Left ventricle myocardium inferior (tissue), 1 donor: ENCODE measurements around the gene BTBD9. TPM values are rescaled to one million over a fixed set of nuclear protein-coding genes. Genes with fewer than 3 reads are reported as not detected.

Experiments used
- DNase-seq: peaks from one replicate; pipeline ENCODE4 v3.0.0-alpha.2; 2020
- H3K27ac ChIP-seq: fragments of 200-600 bp; replicated peaks from 2 replicates; pipeline ENCODE4 v1.8.0; 2021
- H3K27me3 ChIP-seq: fragments of 200-600 bp; 2 replicates; pipeline ENCODE4 v1.8.0; 2021; ENCODE audit warnings: low read depth
- H3K36me3 ChIP-seq: fragments of 200-600 bp; 2 replicates; pipeline ENCODE4 v1.8.0; 2021
- H3K4me1 ChIP-seq: fragments of 200-600 bp; 2 replicates; pipeline ENCODE4 v1.8.0; 2021
- H3K4me3 ChIP-seq: fragments of 200-600 bp; 2 replicates; pipeline ENCODE4 v1.8.0; 2021; ENCODE audit warnings: mild to moderate bottlenecking, moderate library complexity
- H3K9me3 ChIP-seq: fragments of 200-600 bp; replicated peaks from 2 replicates; pipeline ENCODE4 v1.8.0; 2021
- intact Hi-C: fragments of 100-400 bp; cut with micrococcal nuclease; formaldehyde crosslinking; loops from one replicate; pipeline ENCODE4 v1.11.0; 2022
- total RNA-seq: library from RNA; stranded (reverse); fragmentation: NEBNext Ultra II Directional; extraction: Animal tissue kit (Norgen Biotek cat#: 25700); gene quantifications from one replicate; pipeline ENCODE4 v1.2.1, GENCODE V29; 2021
- TF ChIP-seq, protein P1 (sequence below): fragments of 200-600 bp; IDR thresholded peaks from 2 replicates; pipeline ENCODE4 v1.8.0; 2021; ENCODE audit warnings: antibody characterized with exemption, mild to moderate bottlenecking, borderline replicate concordance
- donor health status: DM: no; HTN: yes; CAD: no; lungs with severe emphysema.

The BTBD9 gene
- total RNA-seq, 1 donor from 2014 or later = 16.5 TPM

- H3K4me1 ChIP-seq = peaks cover 10% of the 10 kb centered on the region
- no peak overlapping the region for H3K4me3 ChIP-seq
- TF ChIP-seq, protein P1, sequence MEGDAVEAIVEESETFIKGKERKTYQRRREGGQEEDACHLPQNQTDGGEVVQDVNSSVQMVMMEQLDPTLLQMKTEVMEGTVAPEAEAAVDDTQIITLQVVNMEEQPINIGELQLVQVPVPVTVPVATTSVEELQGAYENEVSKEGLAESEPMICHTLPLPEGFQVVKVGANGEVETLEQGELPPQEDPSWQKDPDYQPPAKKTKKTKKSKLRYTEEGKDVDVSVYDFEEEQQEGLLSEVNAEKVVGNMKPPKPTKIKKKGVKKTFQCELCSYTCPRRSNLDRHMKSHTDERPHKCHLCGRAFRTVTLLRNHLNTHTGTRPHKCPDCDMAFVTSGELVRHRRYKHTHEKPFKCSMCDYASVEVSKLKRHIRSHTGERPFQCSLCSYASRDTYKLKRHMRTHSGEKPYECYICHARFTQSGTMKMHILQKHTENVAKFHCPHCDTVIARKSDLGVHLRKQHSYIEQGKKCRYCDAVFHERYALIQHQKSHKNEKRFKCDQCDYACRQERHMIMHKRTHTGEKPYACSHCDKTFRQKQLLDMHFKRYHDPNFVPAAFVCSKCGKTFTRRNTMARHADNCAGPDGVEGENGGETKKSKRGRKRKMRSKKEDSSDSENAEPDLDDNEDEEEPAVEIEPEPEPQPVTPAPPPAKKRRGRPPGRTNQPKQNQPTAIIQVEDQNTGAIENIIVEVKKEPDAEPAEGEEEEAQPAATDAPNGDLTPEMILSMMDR = no peak
- intact Hi-C loops = no loop called here
- no peak for DNase-seq
- H3K36me3 ChIP-seq = no peaks in the 10 kb centered on the region
- no peaks in the 10 kb centered on the region for H3K27me3 ChIP-seq
- H3K27ac ChIP-seq = no peak overlapping the region
- peaks cover 9% of the 10 kb centered on the region for H3K9me3 ChIP-seq
Measured at GRCh38 chr6:38436726-38437465, 202.8 kb downstream of the BTBD9 start.

GRCh38 chr6:38435330-38435729, 204.4 kb downstream of the BTBD9 start:
- Histone ChIP-seq H3K36me3 (no peaks in the 10 kb centered on the region), H3K27ac (no peak overlapping the region), H3K9me3 (peaks cover 13% of the 10 kb centered on the region), H3K4me1 (peaks cover 10% of the 10 kb centered on the region), H3K4me3 (no peak overlapping the region), H3K27me3 (no peaks in the 10 kb centered on the region)
- DNase-seq = no peak
- intact Hi-C loops = no loop called here
- TF ChIP-seq, protein P1 = no peak

DNA sequence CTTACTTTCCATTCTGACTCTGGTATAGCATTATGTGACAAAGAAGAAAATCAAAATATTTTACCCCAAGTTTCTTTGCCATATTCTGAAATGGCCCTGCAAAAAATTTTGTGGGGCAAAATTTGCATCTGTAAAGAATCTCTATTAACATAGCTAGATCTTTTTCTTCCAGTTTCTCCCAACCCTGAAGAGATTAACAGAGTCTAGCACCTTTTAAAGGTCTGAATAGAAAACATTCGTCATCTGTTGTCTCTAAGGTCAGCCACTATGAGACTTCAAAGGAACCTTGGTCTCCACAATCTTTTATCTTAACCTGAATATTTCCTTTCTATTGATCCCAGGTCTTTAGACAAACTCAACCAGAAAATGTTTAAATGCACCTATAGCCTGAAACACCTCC, 205.7 kb downstream of the BTBD9 start:
- Histone ChIP-seq H3K27me3 (no peaks in the 10 kb centered on the region), H3K36me3 (no peaks in the 10 kb centered on the region), H3K4me3 (no peak overlapping the region), H3K9me3 (peaks cover 13% of the 10 kb centered on the region), H3K4me1 (peaks cover 10% of the 10 kb centered on the region), H3K27ac (no peak overlapping the region)
- intact Hi-C loops = no loop called here
- TF ChIP-seq, protein P1 = no peak
- no peak for DNase-seq

DNA sequence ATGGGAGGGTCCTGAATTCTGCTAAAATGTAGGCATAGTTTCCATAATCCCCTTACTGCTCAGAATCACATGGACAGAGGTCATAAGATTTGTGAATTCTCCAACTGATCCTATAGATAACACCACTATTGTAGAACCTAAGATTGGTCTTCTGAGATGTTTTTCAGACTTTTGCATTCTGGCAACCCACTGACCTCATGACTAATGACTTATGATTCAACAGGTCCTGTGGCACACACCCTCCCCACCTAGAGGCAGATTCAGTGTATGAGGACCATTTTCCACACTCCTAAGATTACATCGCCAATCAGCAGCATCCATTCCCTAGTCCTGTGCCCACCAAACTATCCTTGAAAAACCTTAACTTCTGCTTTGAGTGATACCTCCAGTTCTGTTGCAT, 207.2 kb downstream of the BTBD9 start:
- Histone ChIP-seq H3K27me3 (no peaks in the 10 kb centered on the region), H3K9me3 (peaks cover 13% of the 10 kb centered on the region), H3K36me3 (no peaks in the 10 kb centered on the region), H3K27ac (no peak overlapping the region), H3K4me3 (no peak overlapping the region), H3K4me1 (peaks cover 6% of the 10 kb centered on the region)
- intact Hi-C loops = no loop called here
- TF ChIP-seq, protein P1 = no peak
- no peak for DNase-seq

- intact Hi-C loops = no loop called here
- H3K36me3 ChIP-seq = no peaks in the 10 kb centered on the region
- TF ChIP-seq, protein P1 = no peak
- H3K4me3 ChIP-seq = no peak overlapping the region
- H3K27me3 ChIP-seq = no peaks in the 10 kb centered on the region
- DNase-seq = no peak
- peaks cover 13% of the 10 kb centered on the region for H3K9me3 ChIP-seq
- peaks cover 2% of the 10 kb centered on the region for H3K4me1 ChIP-seq
- no peak overlapping the region for H3K27ac ChIP-seq
Measured at GRCh38 chr6:38432079-38432478, 207.7 kb downstream of the BTBD9 start.
